Measurements from ENCODE around the gene ELANE.

DNA sequence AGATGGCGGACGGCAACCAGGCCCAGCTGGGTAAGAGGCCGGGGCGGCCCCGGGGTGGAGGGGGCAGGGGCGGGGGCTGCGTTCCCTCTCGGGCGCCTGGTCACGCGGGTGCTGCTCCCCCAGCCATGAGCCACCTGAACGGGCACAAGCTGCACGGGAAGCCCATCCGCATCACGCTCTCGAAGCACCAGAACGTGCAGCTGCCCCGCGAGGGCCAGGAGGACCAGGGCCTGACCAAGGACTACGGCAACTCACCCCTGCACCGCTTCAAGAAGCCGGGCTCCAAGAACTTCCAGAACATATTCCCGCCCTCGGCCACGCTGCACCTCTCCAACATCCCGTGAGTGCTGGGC is 43.7 kb upstream of the ELANE start:
- TF ChIP-seq, protein P1, sequence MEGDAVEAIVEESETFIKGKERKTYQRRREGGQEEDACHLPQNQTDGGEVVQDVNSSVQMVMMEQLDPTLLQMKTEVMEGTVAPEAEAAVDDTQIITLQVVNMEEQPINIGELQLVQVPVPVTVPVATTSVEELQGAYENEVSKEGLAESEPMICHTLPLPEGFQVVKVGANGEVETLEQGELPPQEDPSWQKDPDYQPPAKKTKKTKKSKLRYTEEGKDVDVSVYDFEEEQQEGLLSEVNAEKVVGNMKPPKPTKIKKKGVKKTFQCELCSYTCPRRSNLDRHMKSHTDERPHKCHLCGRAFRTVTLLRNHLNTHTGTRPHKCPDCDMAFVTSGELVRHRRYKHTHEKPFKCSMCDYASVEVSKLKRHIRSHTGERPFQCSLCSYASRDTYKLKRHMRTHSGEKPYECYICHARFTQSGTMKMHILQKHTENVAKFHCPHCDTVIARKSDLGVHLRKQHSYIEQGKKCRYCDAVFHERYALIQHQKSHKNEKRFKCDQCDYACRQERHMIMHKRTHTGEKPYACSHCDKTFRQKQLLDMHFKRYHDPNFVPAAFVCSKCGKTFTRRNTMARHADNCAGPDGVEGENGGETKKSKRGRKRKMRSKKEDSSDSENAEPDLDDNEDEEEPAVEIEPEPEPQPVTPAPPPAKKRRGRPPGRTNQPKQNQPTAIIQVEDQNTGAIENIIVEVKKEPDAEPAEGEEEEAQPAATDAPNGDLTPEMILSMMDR (IDR thresholded peaks at IDR 0.05; ENCODE audit: low read depth, low read length, missing input control), result no peak
- TF ChIP-seq, protein P2, sequence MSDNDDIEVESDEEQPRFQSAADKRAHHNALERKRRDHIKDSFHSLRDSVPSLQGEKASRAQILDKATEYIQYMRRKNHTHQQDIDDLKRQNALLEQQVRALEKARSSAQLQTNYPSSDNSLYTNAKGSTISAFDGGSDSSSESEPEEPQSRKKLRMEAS (IDR thresholded peaks at IDR 0.05), result no peak
- TF ChIP-seq, protein P3, sequence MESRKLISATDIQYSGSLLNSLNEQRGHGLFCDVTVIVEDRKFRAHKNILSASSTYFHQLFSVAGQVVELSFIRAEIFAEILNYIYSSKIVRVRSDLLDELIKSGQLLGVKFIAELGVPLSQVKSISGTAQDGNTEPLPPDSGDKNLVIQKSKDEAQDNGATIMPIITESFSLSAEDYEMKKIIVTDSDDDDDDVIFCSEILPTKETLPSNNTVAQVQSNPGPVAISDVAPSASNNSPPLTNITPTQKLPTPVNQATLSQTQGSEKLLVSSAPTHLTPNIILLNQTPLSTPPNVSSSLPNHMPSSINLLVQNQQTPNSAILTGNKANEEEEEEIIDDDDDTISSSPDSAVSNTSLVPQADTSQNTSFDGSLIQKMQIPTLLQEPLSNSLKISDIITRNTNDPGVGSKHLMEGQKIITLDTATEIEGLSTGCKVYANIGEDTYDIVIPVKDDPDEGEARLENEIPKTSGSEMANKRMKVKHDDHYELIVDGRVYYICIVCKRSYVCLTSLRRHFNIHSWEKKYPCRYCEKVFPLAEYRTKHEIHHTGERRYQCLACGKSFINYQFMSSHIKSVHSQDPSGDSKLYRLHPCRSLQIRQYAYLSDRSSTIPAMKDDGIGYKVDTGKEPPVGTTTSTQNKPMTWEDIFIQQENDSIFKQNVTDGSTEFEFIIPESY (IDR thresholded peaks at IDR 0.05), result no peak
- TF ChIP-seq TAF1 (conservative IDR thresholded peaks at IDR 0.05) (no peak), RAD21 (IDR thresholded peaks at IDR 0.05) (no peak), JUND (IDR thresholded peaks at IDR 0.05) (no peak)
- TF ChIP-seq, protein P4, sequence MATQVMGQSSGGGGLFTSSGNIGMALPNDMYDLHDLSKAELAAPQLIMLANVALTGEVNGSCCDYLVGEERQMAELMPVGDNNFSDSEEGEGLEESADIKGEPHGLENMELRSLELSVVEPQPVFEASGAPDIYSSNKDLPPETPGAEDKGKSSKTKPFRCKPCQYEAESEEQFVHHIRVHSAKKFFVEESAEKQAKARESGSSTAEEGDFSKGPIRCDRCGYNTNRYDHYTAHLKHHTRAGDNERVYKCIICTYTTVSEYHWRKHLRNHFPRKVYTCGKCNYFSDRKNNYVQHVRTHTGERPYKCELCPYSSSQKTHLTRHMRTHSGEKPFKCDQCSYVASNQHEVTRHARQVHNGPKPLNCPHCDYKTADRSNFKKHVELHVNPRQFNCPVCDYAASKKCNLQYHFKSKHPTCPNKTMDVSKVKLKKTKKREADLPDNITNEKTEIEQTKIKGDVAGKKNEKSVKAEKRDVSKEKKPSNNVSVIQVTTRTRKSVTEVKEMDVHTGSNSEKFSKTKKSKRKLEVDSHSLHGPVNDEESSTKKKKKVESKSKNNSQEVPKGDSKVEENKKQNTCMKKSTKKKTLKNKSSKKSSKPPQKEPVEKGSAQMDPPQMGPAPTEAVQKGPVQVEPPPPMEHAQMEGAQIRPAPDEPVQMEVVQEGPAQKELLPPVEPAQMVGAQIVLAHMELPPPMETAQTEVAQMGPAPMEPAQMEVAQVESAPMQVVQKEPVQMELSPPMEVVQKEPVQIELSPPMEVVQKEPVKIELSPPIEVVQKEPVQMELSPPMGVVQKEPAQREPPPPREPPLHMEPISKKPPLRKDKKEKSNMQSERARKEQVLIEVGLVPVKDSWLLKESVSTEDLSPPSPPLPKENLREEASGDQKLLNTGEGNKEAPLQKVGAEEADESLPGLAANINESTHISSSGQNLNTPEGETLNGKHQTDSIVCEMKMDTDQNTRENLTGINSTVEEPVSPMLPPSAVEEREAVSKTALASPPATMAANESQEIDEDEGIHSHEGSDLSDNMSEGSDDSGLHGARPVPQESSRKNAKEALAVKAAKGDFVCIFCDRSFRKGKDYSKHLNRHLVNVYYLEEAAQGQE (IDR thresholded peaks at IDR 0.05), result no peak
